B cell (primary cell): ENCODE results near the gene PTPN21. TPM values are rescaled to one million over a fixed set of nuclear protein-coding genes. Genes with fewer than 3 reads are reported as not detected.

ENCODE experiments used
- ATAC-seq: fragments of 200-7000 bp; cut with Tn5 transposase; one replicate; pipeline ENCODE4 v1.10.0; 2021; ENCODE audit warnings: low read depth, mild to moderate bottlenecking, moderate number of reproducible peaks, moderate library complexity
- CTCF ChIA-PET: fragments of 350-600 bp; sonication (Branson Sonifier 250); formaldehyde crosslinking; loops from one replicate; lab custom pipeline; 2021; ENCODE audit warnings: antibody characterized with exemption, inconsistent platforms; lab: Charles Lee
- POLR2A ChIA-PET: fragments of 350-600 bp; sonication (Branson Sonifier 250); formaldehyde crosslinking; loops from one replicate; lab custom pipeline; 2021; ENCODE audit warnings: antibody characterized with exemption; lab: Charles Lee
- DNase-seq: peaks from one replicate; pipeline ENCODE4 v3.0.0; 2013
- H2AFZ ChIP-seq: 2 replicates; pipeline ENCODE4 v1.6.1; 2012; ENCODE audit warnings: mild to moderate bottlenecking, low read depth, low read length; ENCODE audit not compliant: insufficient read depth, poor library complexity, severe bottlenecking
- H3K27ac ChIP-seq, 2 donors: 1 replicate in 1 of 2; 2 replicates in 1 of 2; pipeline ENCODE4 v1.5.1; 2012 to 2013; ENCODE audit warnings: low read length in 2 of 2, mild to moderate bottlenecking in 2 of 2, moderate library complexity in 1 of 2
- H3K27me3 ChIP-seq, 4 experiments: fragments of 200-600 bp in 1 of 4; sonication (generic) in 1 of 4; replicated peaks in 1 of 4; 1 replicate in 2 of 4; 2 replicates in 2 of 4; pipeline versions ENCODE4 v1.6.1 to v1.7.0; 2013 to 2016; ENCODE audit warnings: low read length in 3 of 4, mild to moderate bottlenecking in 2 of 4, mixed read lengths in 1 of 4, moderate library complexity in 1 of 4; ENCODE audit not compliant: insufficient read depth in 4 of 4, control insufficient read depth in 3 of 4; ENCODE audit errors: control extremely low read depth in 1 of 4
- H3K36me3 ChIP-seq, 2 experiments: replicated peaks in 1 of 2; 1 replicate in 1 of 2; 2 replicates in 1 of 2; pipeline versions ENCODE4 v1.6.1 to v1.7.1; 2013; ENCODE audit warnings: low read length in 1 of 2; ENCODE audit not compliant: insufficient read depth in 2 of 2, control insufficient read depth in 1 of 2; ENCODE audit errors: control extremely low read depth in 1 of 2, extremely low read depth in 1 of 2
- H3K4me1 ChIP-seq, 2 donors: fragments of 200-600 bp in 1 of 2; sonication (generic) in 1 of 2; 1 replicate in 1 of 2; 2 replicates in 1 of 2; pipeline versions ENCODE4 v1.5.1 to v1.6.1; 2013 to 2017; ENCODE audit warnings: low read length in 2 of 2; ENCODE audit not compliant: control insufficient read depth in 2 of 2, insufficient read depth in 2 of 2
- H3K4me2 ChIP-seq: replicated peaks from 2 replicates; pipeline ENCODE3; 2012; ENCODE audit warnings: mild to moderate bottlenecking, low read depth, low read length; ENCODE audit not compliant: poor library complexity, severe bottlenecking
- H3K4me3 ChIP-seq, 5 experiments: fragments of 200-600 bp in 1 of 5; sonication (generic) in 1 of 5; 1 replicate in 3 of 5; 2 replicates in 2 of 5; pipeline versions ENCODE4 v1.5.1 to v1.7.0; 2011 to 2016; ENCODE audit warnings: low read length in 4 of 5, mild to moderate bottlenecking in 4 of 5, low read depth in 2 of 5, control low read depth in 1 of 5, moderate library complexity in 1 of 5; ENCODE audit not compliant: insufficient read depth in 1 of 5; ENCODE audit errors: control extremely low read depth in 1 of 5, extremely low read depth in 1 of 5
- H3K79me2 ChIP-seq: fragments of 200-600 bp; sonication (generic); one replicate; pipeline ENCODE4 v1.6.0; 2016; ENCODE audit warnings: low read length; ENCODE audit not compliant: control insufficient read depth, insufficient read depth
- H3K9ac ChIP-seq: fragments of 200-600 bp; sonication (generic); 2 replicates; pipeline ENCODE4 v1.6.1; 2017; ENCODE audit warnings: mild to moderate bottlenecking, low read length, moderate library complexity
- H3K9me3 ChIP-seq, 3 donors: one replicate each; pipeline versions ENCODE4 v1.6.1 to v1.7.1; 2013; ENCODE audit warnings: low read length in 2 of 3; ENCODE audit not compliant: control insufficient read depth in 2 of 3, insufficient read depth in 1 of 3; ENCODE audit errors: control extremely low read depth in 1 of 3
- H4K20me1 ChIP-seq: 2 replicates; pipeline ENCODE4 v1.6.0; 2012; ENCODE audit warnings: mild to moderate bottlenecking, low read length; ENCODE audit not compliant: insufficient read depth, control insufficient read depth, poor library complexity, severe bottlenecking
- H3K27ac Mint-ChIP-seq: one replicate; pipeline ENCODE4 v1.8.0; 2021; ENCODE audit warnings: mixed read lengths
- H3K27me3 Mint-ChIP-seq: one replicate; pipeline ENCODE4 v1.8.0; 2021; ENCODE audit warnings: mixed read lengths
- H3K4me1 Mint-ChIP-seq: one replicate; pipeline ENCODE4 v1.8.0; 2021; ENCODE audit warnings: mixed read lengths
- H3K4me3 Mint-ChIP-seq: one replicate; pipeline ENCODE4 v1.8.0; 2021; ENCODE audit warnings: mixed read lengths
- H3K9me3 Mint-ChIP-seq: one replicate; pipeline ENCODE4 v1.8.0; 2022; ENCODE audit warnings: mixed read lengths; ENCODE audit not compliant: insufficient read depth
- CTCF ChIP-seq: fragments of 200-600 bp; IDR thresholded peaks from one replicate; pipeline ENCODE4 v1.8.0; 2022; ENCODE audit warnings: antibody characterized with exemption, mild to moderate bottlenecking
- EZH2 ChIP-seq: IDR thresholded peaks from 2 replicates; pipeline ENCODE4 v1.6.1; 2012; ENCODE audit warnings: borderline replicate concordance, low read depth, mild to moderate bottlenecking, moderate library complexity, low read length; ENCODE audit not compliant: insufficient read depth, poor library complexity, severe bottlenecking
- WGBS: methylation state at CpG from one replicate; pipeline ENCODE4 v1.1.5; 2013; ENCODE audit warnings: missing lambda C conversion rate; ENCODE audit not compliant: insufficient coverage; 5-methylcytosine and 5-hydroxymethylcytosine counted together
- intact Hi-C: fragments of 100-400 bp; cut with micrococcal nuclease; formaldehyde crosslinking; loops from one replicate; pipeline ENCODE4 v1.10.0; 2022
- polyA plus RNA-seq: library from polyadenylated mRNA; depleted of rRNA; stranded (reverse); fragments of >200 nt; gene quantifications from 2 replicates; pipeline ENCODE4 v1.2.3, GENCODE V29; 2012
- total RNA-seq, 2 donors: library from RNA; stranded (reverse); fragments of 120-200 nt in 1 of 2; gene quantifications; 1 replicate in 1 of 2; 2 replicates in 1 of 2; pipeline versions ENCODE4 v1.2.3 to v1.2.4, GENCODE V29; 2013 to 2022

The PTPN21 gene
- total and polyA plus RNA-seq, 2 donors (not counting 1 experiment from before 2014, with no cell fraction given), result not detected

GRCh38 chr14:88476825-88477224, 78.0 kb downstream of the PTPN21 start:
- TF ChIP-seq CTCF, result no peak
- TF ChIP-seq EZH2, result no peak
- intact Hi-C loops, result no loop called here
- H2AFZ ChIP-seq, result no peak overlapping the region
- no peaks in the 10 kb centered on the region for H3K36me3 ChIP-seq
- WGBS, result no CpG with 5 or more reads among the region's 2 CpGs
- H3K79me2 ChIP-seq, result no peaks in the 10 kb centered on the region
- Mint-ChIP-seq H3K9me3 (no peaks in the 10 kb centered on the region), H3K4me1 (no peaks in the 10 kb centered on the region), H3K4me3 (no peak overlapping the region), H3K27ac (no peak overlapping the region), H3K27me3 (peaks cover 9% of the 10 kb centered on the region)
- H3K4me1 ChIP-seq, result no peaks in the 10 kb centered on the region
- peaks cover 0 to 10% (median 0%) of the 10 kb centered on the region in 3 donors for H3K9me3 ChIP-seq
- H3K27me3 ChIP-seq, result peaks cover 0 to 2% (median 0%) of the 10 kb centered on the region in 4 experiments
- H3K4me3 ChIP-seq, result no peak overlapping the region
- H3K4me2 ChIP-seq, result no peak overlapping the region
- no peaks in the 10 kb centered on the region for H4K20me1 ChIP-seq
- ATAC-seq, result no peak
- POLR2A ChIA-PET, result no interaction called here
- H3K27ac ChIP-seq, result no peak overlapping the region
- CTCF ChIA-PET, result no interaction called here
- DNase-seq, result no peak
- no peak overlapping the region for H3K9ac ChIP-seq

GRCh38 chr14:88476214-88476774, 78.5 kb downstream of the PTPN21 start:
- Histone ChIP-seq H3K36me3 (no peaks in the 10 kb centered on the region), H3K4me2 (no peak overlapping the region), H3K27ac (no peak overlapping the region), H3K79me2 (no peaks in the 10 kb centered on the region), H3K9me3 (peaks cover 0 to 10% (median 0%) of the 10 kb centered on the region in 3 donors), H2AFZ (no peak overlapping the region), H3K4me1 (no peaks in the 10 kb centered on the region), H3K27me3 (no peaks in the 10 kb centered on the region), H4K20me1 (no peaks in the 10 kb centered on the region), H3K4me3 (no peak overlapping the region), H3K9ac (no peak overlapping the region)
- CTCF ChIA-PET, result no interaction called here
- ATAC-seq (no peak), DNase-seq (no peak)
- 89% methylated on average over 7 of the region's 7 CpGs for WGBS
- H3K27me3 Mint-ChIP-seq, result peaks cover 6% of the 10 kb centered on the region
- intact Hi-C loops, result no loop called here
- H3K4me3 Mint-ChIP-seq, result no peak overlapping the region
- POLR2A ChIA-PET, result no interaction called here
- TF ChIP-seq EZH2 (no peak), CTCF (no peak)
- no peak overlapping the region for H3K27ac Mint-ChIP-seq
- H3K4me1 Mint-ChIP-seq, result no peaks in the 10 kb centered on the region
- H3K9me3 Mint-ChIP-seq, result no peaks in the 10 kb centered on the region
